Natural killer cell (primary cell): ENCODE results near the gene TRIM38. TPM values are rescaled to one million over a fixed set of nuclear protein-coding genes. Genes with fewer than 3 reads are reported as not detected.
"Not testable (repeated sequence)": the region's sequence is repeated elsewhere in the genome, so short reads cannot be mapped to it uniquely, and the experiment has no call there.

Source experiments
- ATAC-seq, 3 donors: fragments of 150-1000 bp in 2 of 3; fragments of 200-7000 bp in 1 of 3; cut with Tn5 transposase; 1 replicate in 1 of 3; 2 replicates in 2 of 3; pipeline ENCODE4 v1.10.0; 2021; ENCODE audit warnings: mild to moderate bottlenecking in 2 of 3, moderate library complexity in 2 of 3
- DNase-seq, 2 donors: peaks; one replicate each; pipeline versions ENCODE4 v3.0.0 to v3.0.0-alpha.2; 2013 to 2021; ENCODE audit warnings: mixed read lengths in 1 of 2
- H3K27ac ChIP-seq: one replicate; pipeline ENCODE4 v1.5.1; 2013; ENCODE audit warnings: mild to moderate bottlenecking, low read length
- H3K27me3 ChIP-seq: one replicate; pipeline ENCODE4 v1.6.1; 2013; ENCODE audit warnings: low read length; ENCODE audit not compliant: control insufficient read depth, insufficient read depth
- H3K36me3 ChIP-seq: one replicate; pipeline ENCODE4 v1.6.1; 2013; ENCODE audit warnings: low read length; ENCODE audit not compliant: control insufficient read depth, insufficient read depth
- H3K4me1 ChIP-seq: one replicate; pipeline ENCODE4 v1.6.1; 2013; ENCODE audit warnings: low read length; ENCODE audit not compliant: control insufficient read depth, insufficient read depth
- H3K4me3 ChIP-seq: one replicate; pipeline ENCODE4 v1.5.1; 2013; ENCODE audit warnings: low read length
- H3K9me3 ChIP-seq: one replicate; pipeline ENCODE4 v1.6.1; 2013; ENCODE audit warnings: low read length; ENCODE audit not compliant: control insufficient read depth, insufficient read depth
- H3K27ac Mint-ChIP-seq, 2 donors: one replicate each; pipeline ENCODE4 v1.8.0; 2022; ENCODE audit warnings: mild to moderate bottlenecking in 2 of 2, mixed read lengths in 2 of 2, moderate library complexity in 1 of 2
- H3K27me3 Mint-ChIP-seq, 2 donors: one replicate each; pipeline ENCODE4 v1.8.0; 2022; ENCODE audit warnings: low read depth in 2 of 2, mixed read lengths in 2 of 2
- H3K36me3 Mint-ChIP-seq: one replicate; pipeline ENCODE4 v1.8.0; 2022; ENCODE audit warnings: mixed read lengths
- H3K4me1 Mint-ChIP-seq, 2 donors: one replicate each; pipeline ENCODE4 v1.8.0; 2022; ENCODE audit warnings: mixed read lengths in 2 of 2
- H3K4me3 Mint-ChIP-seq: one replicate; pipeline ENCODE4 v1.8.0; 2022; ENCODE audit warnings: mild to moderate bottlenecking, moderate library complexity, mixed read lengths
- H3K9me3 Mint-ChIP-seq, 2 donors: one replicate each; pipeline ENCODE4 v1.8.0; 2022; ENCODE audit warnings: mixed read lengths in 2 of 2
- CTCF ChIP-seq: fragments of 200-600 bp; IDR thresholded peaks from one replicate; pipeline ENCODE4 v1.8.0; 2022; ENCODE audit warnings: antibody characterized with exemption
- WGBS: methylation state at CpG from one replicate; pipeline ENCODE4 v1.1.7; 2013; ENCODE audit warnings: missing lambda C conversion rate; ENCODE audit not compliant: insufficient coverage; 5-methylcytosine and 5-hydroxymethylcytosine counted together
- intact Hi-C: fragments of 100-400 bp; cut with micrococcal nuclease; formaldehyde crosslinking; loops from one replicate; pipeline ENCODE4 v1.14.2; 2022
- total RNA-seq, 4 donors: library from RNA; stranded (reverse); fragments of 120-200 nt in 1 of 4; gene quantifications; one replicate each; pipeline versions ENCODE4 v1.2.3 to v1.2.4, GENCODE V29; 2013 to 2022

The TRIM38 gene
- total RNA-seq, 3 donors from 2014 or later (not counting 1 experiment from before 2014, with no cell fraction given): 25.5 to 30.5 (median 27.1) TPM

- no peak overlapping the region for H3K4me3 Mint-ChIP-seq
- no peaks in the 10 kb centered on the region for H3K27me3 ChIP-seq
- no peak for TF ChIP-seq CTCF
- H3K4me1 ChIP-seq: no peaks in the 10 kb centered on the region
- no peak overlapping the region for H3K27ac ChIP-seq
- H3K4me1 Mint-ChIP-seq: no peaks in the 10 kb centered on the region
- no peaks in the 10 kb centered on the region for H3K9me3 ChIP-seq
- H3K4me3 ChIP-seq: no peak overlapping the region
- no peaks in the 10 kb centered on the region for H3K9me3 Mint-ChIP-seq
- WGBS: 64% methylated on average over 2 of the region's 3 CpGs
- intact Hi-C loops: no loop called here
- H3K27me3 Mint-ChIP-seq: no peaks in the 10 kb centered on the region
- H3K36me3 Mint-ChIP-seq: no peaks in the 10 kb centered on the region
- H3K36me3 ChIP-seq: peaks cover 4% of the 10 kb centered on the region
- ATAC-seq (no peak), DNase-seq (no peak)
- no peak overlapping the region for H3K27ac Mint-ChIP-seq
These were observed 45.9 kb downstream of the TRIM38 start for GRCh38 chr6:26008470-26008869.

GRCh38 chr6:26009817-26010216 lies 47.2 kb downstream of the TRIM38 start:
- intact Hi-C loops: no loop called here
- no peaks in the 10 kb centered on the region for H3K27me3 Mint-ChIP-seq
- H3K36me3 Mint-ChIP-seq: no peaks in the 10 kb centered on the region
- no peaks in the 10 kb centered on the region for H3K4me1 ChIP-seq
- ATAC-seq: no peak
- no peaks in the 10 kb centered on the region for H3K9me3 ChIP-seq
- no peak overlapping the region for H3K27ac Mint-ChIP-seq
- H3K27ac ChIP-seq: no peak overlapping the region
- H3K4me1 Mint-ChIP-seq: no peaks in the 10 kb centered on the region
- no peaks in the 10 kb centered on the region for H3K9me3 Mint-ChIP-seq
- DNase-seq: no peak
- H3K36me3 ChIP-seq: peaks cover 1% of the 10 kb centered on the region
- no peaks in the 10 kb centered on the region for H3K27me3 ChIP-seq
- WGBS: 83% methylated on average over 3 of the region's 4 CpGs
- TF ChIP-seq CTCF: no peak
- no peak overlapping the region for H3K4me3 ChIP-seq
- H3K4me3 Mint-ChIP-seq: no peak overlapping the region

- DNase-seq: no peak
- H3K4me3 ChIP-seq: no peak overlapping the region
- no peak for ATAC-seq
- Mint-ChIP-seq H3K27me3 (no peaks in the 10 kb centered on the region), H3K27ac (no peak overlapping the region), H3K4me3 (no peak overlapping the region), H3K36me3 (no peaks in the 10 kb centered on the region), H3K4me1 (peaks cover under 1 to 2% of the 10 kb centered on the region in 2 donors), H3K9me3 (no peaks in the 10 kb centered on the region)
- H3K9me3 ChIP-seq: no peaks in the 10 kb centered on the region
- no peaks in the 10 kb centered on the region for H3K27me3 ChIP-seq
- no peak overlapping the region for H3K27ac ChIP-seq
- TF ChIP-seq CTCF: no peak
- no CpG with 5 or more reads among the region's 2 CpGs for WGBS
- no peaks in the 10 kb centered on the region for H3K36me3 ChIP-seq
- intact Hi-C loops: no loop called here
- peaks cover 2% of the 10 kb centered on the region for H3K4me1 ChIP-seq
These were observed 49.5 kb downstream of the TRIM38 start for GRCh38 chr6:26012061-26012460.

GRCh38 chr6:26014386-26014785 lies 51.8 kb downstream of the TRIM38 start:
- 75% methylated on average over 5 of the region's 5 CpGs for WGBS
- ATAC-seq, H3K9me3 ChIP-seq, DNase-seq, H3K36me3 ChIP-seq, H3K27ac Mint-ChIP-seq, H3K9me3 Mint-ChIP-seq, H3K36me3 Mint-ChIP-seq, H3K4me3 ChIP-seq, H3K27me3 ChIP-seq, H3K27me3 Mint-ChIP-seq, intact Hi-C loops, H3K4me3 Mint-ChIP-seq, H3K27ac ChIP-seq: not testable (repeated sequence)
- H3K4me1 ChIP-seq: peaks cover 12% of the 10 kb centered on the region
- peaks cover 7 to 10% of the 10 kb centered on the region in 2 donors for H3K4me1 Mint-ChIP-seq
